ENCODE results near the gene KCNQ2.

GRCh38 chr20:63491078-63491477, 18.6 kb upstream of the KCNQ2 start:
- no peak for TF ChIP-seq SUZ12 (IDR thresholded peaks at IDR 0.05; ENCODE audit: extremely low read depth, insufficient read depth, insufficient read length)
- TF ChIP-seq ZNF274 (IDR thresholded peaks at IDR 0.05; ENCODE audit: low read depth, low read length), result no peak

Data from NT2/D1 (cell line).